ENCODE results near the gene CDH26.
"Not testable (repeated sequence)": the region's sequence is repeated elsewhere in the genome, so short reads cannot be mapped to it uniquely, and the experiment has no call there.

CDH26 gene

DNA sequence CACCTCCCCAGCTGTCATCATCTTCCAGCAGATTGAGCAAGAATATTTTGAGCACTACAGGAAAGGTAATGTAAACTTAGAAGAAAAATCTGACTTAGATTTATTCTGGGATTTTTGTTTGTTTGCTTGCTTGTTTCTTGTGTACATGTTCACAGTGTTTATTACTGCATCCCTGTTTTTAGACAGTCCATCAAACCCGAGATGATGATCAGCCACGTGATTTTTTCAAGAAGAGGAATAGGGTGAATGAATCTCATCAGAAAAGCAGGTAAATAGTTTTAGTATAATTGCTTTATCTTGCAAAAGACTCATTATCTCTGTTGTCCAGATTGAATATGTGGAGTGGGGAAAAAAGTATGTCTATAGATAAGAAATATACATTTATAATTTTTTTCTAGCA, 16.0 kb upstream of the CDH26 start:
- DNase-seq = no peak

DNA sequence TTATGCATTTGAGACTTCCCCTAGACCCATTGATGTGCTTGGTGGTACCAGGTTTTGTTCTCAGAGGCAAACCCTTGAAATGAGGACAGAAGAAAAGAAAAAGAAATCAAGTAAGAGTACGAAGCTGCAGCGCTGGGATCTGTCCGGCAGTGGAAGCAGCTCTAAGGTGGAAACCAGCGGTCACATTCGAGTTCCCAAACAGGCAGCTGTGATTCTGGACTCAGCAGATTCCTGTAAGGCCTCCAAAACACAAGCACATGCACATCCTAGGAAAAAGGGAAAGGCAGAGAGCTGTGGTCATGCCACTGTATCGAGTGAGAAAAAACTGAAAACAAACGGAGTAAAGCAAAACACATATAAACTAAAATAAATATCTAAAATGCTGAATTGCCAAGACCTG, 13.5 kb upstream of the CDH26 start:
- no peak for DNase-seq

DNA sequence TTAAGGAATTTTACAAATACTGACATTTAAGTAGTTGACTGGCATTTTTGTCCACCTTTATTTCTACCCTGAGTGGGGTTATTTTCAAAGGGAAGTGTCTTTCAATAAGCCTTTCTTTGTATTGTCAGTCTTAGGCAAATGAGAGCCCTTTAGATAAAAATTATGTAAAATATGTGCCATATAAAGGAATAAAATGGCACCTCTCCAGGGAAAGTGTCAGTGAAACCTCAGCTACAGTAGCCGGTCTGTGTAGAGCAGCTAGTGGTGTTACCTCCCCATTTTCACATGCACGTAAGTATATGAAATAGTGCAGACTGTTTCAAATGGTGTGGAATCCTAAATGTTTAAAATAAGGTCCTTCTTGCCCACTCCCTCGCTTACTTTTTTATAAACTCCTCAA, 13.0 kb upstream of the CDH26 start:
- no peak for DNase-seq

DNA sequence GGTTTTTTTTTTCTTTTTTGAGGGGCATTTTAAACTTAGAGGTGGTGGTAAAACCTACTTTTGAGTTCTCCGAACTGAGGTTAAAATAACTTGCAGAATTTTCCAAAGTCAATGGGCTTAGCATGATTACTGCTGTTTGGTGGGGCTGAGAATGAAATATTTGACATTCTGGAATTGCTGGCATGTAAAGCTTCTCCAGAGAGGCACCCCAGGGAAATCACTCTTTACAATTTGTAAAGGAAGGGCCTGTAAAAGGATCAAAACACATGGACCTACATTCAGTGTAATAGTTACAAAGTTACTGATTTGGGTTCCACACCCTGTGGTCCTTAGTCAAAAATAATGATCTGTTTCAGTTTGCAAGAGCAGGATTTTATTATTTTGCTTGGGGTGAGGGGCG, 12.5 kb upstream of the CDH26 start:
- no peak for DNase-seq

DNA sequence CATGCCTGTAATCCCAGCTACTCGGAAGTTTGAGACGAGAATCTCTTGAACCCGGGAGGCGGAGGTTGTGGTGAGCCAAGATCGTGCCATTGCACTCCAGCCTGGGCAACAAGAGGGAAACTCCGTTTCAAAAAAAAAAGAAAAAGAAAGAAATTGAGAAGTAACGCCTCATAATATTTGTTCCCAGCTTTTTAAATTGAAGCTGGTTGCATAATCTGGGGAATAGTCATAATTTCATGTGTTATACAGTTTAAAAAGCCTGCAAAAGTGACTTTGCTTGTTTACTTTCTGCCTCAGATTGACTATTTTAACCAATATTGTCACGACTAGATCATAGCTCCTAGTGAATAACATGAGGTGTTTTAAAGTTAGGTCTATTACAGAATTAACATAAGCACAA, 10.8 kb upstream of the CDH26 start:
- no peak for DNase-seq

DNA sequence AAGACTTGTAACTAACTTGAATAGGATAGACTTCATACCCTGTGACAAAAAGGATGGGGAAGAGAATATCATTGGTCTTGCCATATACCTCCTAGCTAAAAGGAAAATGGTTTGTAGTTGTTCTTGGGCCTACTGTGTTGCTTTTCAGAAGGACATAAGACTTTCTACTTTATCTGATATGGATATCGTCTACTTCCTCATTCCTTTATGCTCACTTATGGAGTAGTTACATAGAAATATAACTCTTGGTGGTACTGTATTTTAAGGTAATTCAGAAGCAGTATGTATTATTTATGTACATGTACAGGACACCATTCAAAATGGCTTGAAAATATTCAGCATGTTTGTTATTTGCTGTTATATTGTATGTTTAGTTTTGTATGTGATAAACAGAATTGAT, 10.0 kb upstream of the CDH26 start:
- no peak for DNase-seq

DNA sequence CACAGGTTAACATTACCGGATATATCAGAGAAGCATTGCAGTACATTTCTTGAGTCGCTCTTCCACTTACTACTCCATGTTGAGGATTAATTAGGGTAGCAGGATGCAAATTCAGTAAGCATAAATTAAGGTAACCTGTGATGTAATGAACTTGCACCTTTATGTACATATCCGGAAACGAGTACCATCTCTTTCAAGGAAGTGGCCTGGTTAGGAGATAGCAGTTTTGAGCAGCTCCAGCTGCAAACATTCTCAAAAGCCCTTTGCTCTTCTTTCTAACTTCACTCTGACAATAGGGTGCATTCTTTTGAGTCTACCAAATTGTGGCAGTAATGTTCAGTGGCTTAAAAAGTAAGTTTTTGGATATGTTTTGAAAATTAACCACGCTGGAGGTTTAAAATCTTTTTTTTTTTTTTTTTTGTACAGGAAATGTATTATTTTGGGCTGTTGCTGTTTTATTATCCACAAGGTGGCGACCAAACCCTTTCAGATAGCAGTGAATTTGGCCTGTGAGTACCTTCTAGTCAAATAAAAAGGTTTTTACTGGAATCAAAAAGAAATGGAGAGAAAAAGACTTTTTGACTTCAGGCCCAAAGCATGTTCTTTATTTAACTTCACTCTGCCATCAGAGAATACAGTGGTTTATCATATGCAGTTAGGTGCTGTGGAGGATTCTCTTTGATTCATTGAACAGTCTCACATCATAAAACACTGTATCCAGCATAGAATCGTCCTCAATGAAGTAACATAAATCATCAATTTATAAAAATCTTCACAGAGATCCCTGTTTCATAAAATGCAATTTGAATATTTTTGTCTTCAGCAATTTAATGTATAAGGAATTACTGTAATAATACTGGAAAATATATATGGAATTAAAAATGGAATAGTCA, 9.1 kb upstream of the CDH26 start:
- DNase-seq = peak; percentile 51

DNA sequence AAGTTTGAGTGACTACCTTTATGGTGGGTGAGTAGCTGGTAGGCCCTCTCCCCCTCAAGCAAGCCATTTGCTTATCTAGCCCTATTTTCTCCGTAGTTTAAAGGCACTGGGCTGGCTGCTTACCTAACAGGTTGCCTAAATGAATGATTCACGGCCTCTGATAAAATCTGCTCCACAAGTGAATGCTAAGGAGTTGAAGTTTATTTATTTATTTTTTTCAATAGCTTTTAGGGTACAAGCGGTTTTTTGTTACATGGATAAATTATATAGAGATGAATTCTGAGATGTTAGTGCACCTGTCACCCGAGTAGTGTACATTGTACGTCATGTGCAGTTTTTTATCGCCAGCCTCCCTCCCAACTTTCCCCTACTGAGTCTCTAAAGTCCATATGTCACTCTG, 8.3 kb upstream of the CDH26 start:
- no peak for DNase-seq

DNA sequence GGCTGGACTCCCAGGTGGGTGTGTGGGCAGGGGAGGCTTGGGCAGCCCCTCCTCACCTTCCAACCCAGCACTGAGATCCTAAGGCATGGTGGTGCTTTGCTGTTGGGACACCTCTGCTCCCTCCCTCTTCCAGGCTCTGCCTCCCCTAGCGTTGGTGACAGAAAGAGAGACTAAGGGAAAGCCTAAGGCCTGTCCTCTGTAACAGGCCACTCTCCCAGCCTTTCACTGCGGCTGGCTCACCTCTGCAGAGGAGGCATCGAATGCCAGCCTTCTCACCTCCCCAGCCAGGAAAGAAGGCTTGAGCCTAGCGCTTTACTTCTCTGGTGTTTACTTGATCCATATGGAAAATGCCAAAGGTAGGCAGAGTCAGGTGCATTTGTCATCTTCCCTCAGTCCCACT, 3.5 kb upstream of the CDH26 start:
- no peak for DNase-seq

DNA sequence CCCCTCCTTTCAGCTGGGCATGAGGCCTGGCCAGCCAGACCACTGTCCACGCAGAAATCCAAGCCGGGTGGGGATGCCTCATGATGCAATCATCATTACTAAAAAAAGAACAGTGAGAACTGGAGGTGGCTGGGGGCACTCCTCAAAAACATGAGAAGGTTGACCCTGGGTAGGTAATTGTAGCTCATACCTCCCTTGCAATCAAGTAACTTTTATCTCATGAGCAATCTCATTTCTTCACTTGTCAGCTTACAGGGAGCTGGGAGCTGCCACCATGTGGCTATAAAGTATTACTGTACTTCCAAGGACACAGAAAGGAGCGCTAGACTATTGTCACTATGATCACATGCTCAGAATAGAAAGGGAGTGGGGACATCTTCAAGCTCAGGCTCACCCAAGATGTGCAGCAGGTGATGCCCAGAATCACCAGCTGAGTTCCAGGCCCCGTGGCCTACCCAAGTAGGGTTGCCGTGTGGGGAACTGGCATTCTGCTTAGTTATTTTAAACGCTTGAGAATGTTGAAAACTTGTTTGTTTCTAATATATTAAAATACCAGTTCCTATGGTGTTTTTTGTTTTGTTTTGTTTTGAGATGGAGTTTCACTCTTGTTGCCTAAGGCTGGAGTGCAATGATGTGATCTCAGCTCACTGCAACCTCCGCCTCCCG, 3.0 kb upstream of the CDH26 start:
- no peak for DNase-seq

DNA sequence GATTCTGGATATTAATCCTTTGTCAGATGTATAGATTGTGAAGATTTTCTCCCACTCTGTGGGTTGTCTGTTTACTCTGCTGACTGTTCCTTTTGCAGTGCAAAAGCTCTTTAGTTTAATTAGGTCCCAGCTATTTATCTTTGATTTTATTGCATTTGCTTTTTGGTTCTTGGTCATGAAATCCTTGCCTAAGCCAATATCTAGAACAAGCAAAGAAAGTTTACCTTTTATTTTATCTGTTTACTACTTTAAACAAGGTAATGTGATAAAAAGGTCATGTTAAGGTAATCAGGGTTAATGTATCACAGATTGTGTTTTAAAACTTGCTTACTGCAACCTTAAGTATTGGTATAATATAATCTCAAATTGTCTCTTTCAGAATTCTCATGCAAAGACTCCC, 655 bp upstream of the CDH26 start:
- DNase-seq = not testable (repeated sequence)

DNA sequence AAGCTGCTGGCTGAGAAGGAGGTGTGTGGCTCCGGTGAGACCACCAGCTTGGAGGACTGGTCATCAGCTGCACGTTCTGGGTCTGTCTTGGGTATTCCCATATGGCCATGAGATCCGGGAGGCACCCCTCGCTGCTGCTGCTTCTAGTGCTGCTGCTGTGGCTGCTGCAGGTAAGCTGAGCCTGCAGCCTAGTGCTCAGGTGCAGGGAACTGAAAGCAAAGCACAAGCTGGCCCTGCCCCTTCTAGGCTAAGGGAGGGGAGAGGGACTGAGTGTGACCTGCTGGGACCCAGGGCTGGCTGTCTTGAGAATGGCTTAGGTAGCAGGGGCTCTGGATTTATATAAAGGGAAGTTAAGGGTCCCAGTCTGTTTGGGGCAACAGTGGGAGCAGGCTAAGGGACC, 403 bp downstream of the CDH26 start:
- no peak for DNase-seq

DNA sequence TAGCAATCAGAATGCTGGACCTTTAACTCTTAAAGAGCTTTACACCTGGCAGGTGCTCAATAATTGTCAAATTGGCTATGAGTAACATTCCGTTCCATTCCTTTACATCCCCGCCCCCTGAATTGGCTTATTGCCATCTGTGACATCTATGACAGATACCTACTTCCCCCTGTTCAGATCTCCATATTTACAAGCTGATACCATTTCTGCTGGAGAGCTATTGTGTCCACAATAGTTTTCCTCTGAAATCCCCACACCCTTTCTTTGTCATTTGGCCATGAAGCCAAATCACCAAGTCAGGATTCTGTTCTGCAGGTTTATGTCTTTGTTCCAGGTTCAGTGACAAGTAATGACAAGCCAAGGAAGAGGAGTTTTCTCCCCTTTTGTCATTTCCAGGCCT, 3.2 kb downstream of the CDH26 start:
- DNase-seq = no peak

DNA sequence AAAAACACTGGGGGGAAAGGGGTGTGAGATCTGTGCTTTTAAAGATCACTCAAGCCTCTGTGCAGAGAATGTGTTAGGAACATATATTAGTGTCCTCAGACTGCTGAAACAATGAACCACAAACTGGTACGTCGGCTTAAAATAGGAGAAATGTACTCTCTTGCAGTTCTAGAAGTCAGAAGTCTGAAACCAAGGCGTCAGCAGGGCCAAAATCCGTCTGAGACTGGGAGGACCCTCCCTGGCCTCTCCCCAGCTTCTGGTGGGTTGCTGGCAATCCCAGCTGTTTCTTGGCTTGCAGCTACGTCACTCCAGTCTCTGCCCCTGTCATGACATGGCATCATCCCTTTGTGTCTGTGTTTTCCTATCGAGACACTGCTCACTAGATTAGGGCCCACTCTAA, 3.9 kb downstream of the CDH26 start:
- no peak for DNase-seq

DNA sequence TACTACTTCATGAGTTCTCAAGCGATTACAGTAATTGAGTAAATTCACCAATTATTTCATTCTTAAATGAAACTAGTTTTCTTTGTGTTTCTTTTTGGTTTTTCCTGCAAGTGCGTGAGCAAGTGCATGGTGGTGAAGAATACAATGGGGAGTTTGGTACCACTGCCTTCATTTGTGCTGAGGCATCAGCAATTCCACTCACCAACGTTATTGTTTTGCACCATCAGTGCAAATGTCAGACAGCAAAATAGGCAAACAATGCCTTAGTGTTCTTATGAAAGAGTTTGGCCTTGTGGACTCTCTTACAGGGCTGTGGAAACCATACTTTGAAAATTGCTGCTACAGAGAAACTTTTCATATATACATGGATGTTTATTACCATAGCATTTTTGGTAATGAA, 8.2 kb downstream of the CDH26 start:
- DNase-seq = no peak

DNA sequence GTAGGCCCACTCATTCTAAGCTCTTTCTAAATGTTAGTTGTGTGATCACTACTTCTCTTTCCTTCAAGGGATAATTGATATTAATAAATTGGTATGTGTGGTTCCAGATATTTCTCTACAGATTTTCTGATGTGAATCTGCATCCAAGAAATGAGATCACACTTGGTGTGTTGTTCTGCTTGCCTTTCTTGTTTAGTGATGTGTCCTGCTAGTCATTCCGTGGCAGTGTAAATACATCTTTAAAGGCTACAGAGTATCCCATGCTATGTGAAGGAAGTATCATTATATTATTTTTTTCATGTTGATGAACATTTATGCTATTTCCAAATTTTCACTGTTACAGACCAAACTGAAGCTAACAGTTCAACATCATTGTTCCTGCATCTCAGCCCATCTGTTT, 13.2 kb downstream of the CDH26 start:
- no peak for DNase-seq

DNA sequence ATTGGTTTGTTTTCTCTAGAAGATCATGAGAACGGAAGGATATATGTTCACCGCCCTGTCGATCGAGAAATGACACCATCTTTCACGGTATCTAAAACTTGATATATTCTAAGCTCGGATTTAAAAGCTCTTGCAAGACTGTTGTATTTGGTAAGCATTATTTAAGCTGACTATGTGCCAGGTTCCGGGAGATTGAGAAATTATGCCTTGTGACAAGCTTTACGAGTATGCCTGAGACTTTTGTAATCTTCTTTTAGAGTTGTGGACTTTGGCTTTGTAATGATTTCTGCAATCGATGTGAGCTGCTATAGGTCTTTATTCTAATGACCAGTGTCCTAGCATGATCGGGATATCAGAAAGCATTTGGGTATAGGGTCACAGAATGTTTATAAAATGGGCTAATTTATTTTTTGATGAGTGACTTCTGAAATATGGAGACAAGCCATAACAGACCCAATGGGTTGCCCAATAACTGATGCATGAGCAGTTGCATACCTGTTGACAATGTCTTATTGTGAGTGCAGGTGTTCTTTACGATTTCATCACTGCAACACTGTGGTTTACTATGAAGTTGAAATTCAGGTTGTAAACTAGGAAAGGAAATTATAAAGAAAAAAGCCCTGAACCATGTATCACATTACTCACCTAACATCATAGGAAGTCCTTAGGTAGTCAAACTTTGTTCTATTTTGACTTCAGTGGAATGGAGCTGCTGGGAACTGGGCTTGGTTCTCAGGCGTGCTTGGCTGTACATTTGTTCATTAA, 14.0 kb downstream of the CDH26 start:
- no peak for DNase-seq

DNA sequence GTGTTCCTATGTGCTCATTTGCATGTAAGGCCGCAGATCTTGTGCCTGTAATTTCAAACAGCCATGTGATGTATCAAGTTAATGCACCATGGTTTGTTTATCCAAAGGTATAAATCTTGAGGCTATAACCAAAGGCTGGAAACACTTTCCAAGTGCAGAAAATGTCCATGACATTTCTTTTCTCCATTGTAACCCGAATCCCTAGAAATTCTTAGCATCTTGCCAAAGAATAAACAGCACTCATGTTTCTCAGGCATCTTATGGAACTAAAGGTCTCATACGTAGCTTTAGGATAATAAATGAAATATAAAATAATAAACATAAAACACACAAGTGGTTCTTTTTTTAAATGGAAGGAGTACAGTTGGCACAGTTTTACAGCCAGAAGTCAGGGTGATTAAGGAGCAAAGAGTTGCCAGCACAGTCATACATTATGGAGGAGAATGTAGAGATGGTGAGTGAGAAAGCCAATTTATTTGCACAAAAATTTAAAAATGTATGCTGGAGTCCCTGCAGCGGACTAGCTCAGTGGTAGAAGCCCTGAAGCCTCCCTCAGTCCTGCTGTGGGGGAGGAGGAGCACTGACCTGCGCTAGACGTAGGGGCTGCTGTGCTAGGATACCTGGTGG, 18.0 kb downstream of the CDH26 start:
- DNase-seq = no peak

DNA sequence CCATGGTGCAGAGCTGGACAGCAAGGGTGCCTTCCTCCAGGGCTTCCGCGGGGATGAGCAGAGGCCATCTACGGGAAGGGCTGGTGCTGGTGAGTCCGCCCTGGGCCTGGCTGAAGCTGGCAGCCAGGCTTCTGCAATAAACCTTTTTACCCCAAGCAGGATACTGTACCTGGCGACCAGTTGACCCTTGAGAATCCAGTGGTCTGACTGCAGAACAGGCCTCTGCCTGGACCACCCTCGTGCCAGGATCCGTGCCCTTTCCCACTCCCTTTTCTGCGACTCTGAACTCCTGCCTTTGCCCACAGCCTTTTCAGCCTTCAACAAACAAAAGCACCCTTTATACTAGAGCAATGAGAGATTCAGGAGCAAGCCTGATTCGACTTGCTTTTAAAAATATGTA, 18.9 kb downstream of the CDH26 start:
- DNase-seq = no peak

DNA sequence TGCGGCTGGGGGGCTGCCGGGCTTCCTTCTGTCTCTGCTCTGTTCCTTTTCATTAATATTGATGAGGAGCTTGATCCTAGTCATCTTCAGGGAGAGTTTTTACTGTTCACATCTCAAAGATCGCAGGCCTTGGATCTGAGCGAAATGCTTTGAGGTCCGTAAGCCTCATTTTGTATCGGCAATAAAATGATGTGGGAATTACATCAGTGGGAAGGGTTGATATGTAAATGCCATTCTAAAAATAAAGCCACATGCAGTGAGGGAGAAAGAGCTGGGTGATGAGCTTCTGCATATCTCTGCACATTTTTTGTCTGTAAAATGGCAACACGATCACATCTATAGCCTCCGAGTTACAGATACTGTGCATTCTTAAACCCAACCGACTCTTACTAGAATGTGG, 24.9 kb downstream of the CDH26 start:
- DNase-seq = no peak

DNA sequence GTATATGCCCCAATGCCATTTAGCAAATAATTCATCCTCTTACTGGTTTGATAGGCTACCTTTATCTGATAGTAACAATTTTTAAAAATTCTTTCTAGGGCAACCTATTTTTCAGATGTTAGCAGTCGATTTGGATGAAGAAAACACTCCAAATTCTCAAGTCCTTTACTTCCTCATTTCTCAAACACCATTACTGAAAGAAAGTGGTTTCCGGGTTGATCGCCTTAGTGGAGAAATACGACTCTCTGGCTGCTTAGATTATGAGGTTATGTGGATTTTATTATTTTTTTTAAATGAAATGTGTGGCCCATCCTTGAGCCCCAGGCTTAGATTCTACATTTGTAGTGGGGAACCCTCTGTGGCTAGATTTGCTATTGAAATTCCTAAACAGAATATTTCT, 26.3 kb downstream of the CDH26 start:
- no peak for DNase-seq

DNA sequence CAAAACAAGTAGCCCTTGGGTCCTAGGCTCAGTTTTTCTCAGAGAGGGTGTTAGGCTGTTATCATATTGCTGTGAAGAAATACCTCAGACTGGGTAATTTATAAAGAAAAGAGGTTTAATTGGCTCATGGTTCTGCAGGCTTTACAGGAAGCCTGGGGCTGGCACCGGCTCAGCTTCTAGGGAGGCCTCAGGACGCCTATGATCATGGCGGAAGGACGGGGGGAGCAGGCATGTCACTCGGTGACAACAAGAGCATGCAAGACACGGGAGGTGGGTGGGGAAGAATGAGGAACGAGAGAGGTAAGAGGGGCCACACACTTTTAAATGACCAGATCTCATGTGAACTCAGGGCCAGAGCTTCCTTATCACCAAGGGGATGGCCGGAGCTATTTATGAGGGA, 26.9 kb downstream of the CDH26 start:
- no peak for DNase-seq

DNA sequence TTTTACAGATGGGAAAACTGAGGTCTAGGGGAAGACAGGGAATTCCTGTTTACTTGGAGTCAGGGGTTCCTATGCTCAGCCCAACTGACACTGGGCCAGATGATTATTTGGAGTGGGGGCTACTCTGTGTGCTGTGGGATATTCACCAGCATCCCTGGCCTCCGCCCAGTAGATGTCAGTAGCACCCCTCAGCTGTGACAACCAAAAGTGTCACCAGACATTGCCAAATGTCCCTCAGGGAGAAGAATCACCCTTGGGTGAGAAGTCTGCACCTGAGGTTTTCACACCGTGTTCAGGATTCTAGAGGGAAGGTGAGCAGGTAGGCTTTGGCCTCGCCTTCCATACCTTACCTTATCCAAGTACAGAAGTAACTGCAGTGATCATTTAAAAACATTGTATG, 27.6 kb downstream of the CDH26 start:
- no peak for DNase-seq
